GM19467 (cell line): Measurements from ENCODE around the gene NFX1.
"Not testable (repeated sequence)": the region's sequence is repeated elsewhere in the genome, so short reads cannot be mapped to it uniquely, and the experiment has no call there.

Source experiments
- ATAC-seq: cut with Tn5 transposase; IDR thresholded peaks from one replicate; pipeline ENCODE4 v1.9.1; 2021; ENCODE audit warnings: mild to moderate bottlenecking, moderate library complexity; ENCODE audit not compliant: unreplicated experiment

The NFX1 gene

GRCh38 chr9:33306037-33306436 is 15.7 kb downstream of the NFX1 start:
- ATAC-seq = no peak

GRCh38 chr9:33307067-33307466 is 16.8 kb downstream of the NFX1 start:
- ATAC-seq = no peak

GRCh38 chr9:33309903-33310302 is 19.6 kb downstream of the NFX1 start:
- no peak for ATAC-seq

GRCh38 chr9:33310748-33311147 is 20.4 kb downstream of the NFX1 start:
- no peak for ATAC-seq

GRCh38 chr9:33311953-33312352 is 21.6 kb downstream of the NFX1 start:
- no peak for ATAC-seq

GRCh38 chr9:33315371-33315770 is 25.1 kb downstream of the NFX1 start:
- ATAC-seq = no peak

GRCh38 chr9:33317136-33317535 is 26.8 kb downstream of the NFX1 start:
- not testable (repeated sequence) for ATAC-seq

- ATAC-seq = no peak
These were observed 27.9 kb downstream of the NFX1 start for GRCh38 chr9:33318225-33318624.

- no peak for ATAC-seq
These were observed 28.5 kb downstream of the NFX1 start for GRCh38 chr9:33318781-33319180.

- no peak for ATAC-seq
These were observed 29.9 kb downstream of the NFX1 start for GRCh38 chr9:33320230-33320567.

GRCh38 chr9:33320568-33321261 is 30.4 kb downstream of the NFX1 start:
- no peak for ATAC-seq

GRCh38 chr9:33329117-33329563 is 38.8 kb downstream of the NFX1 start:
- no peak for ATAC-seq

GRCh38 chr9:33329979-33330378 is 39.7 kb downstream of the NFX1 start:
- ATAC-seq = no peak

- no peak for ATAC-seq
These were observed 41.1 kb downstream of the NFX1 start for GRCh38 chr9:33331377-33331891.

GRCh38 chr9:33332011-33332410 is 41.7 kb downstream of the NFX1 start:
- no peak for ATAC-seq

- not testable (repeated sequence) for ATAC-seq
These were observed 42.6 kb downstream of the NFX1 start for GRCh38 chr9:33332956-33333355.

- no peak for ATAC-seq
These were observed 49.9 kb downstream of the NFX1 start for GRCh38 chr9:33340186-33340585.

GRCh38 chr9:33341182-33341581 is 50.9 kb downstream of the NFX1 start:
- no peak for ATAC-seq

- ATAC-seq = no peak
These were observed 53.8 kb downstream of the NFX1 start for GRCh38 chr9:33344145-33344544.

- ATAC-seq = no peak
These were observed 56.2 kb downstream of the NFX1 start for GRCh38 chr9:33346564-33346963.

GRCh38 chr9:33348998-33349397 is 58.7 kb downstream of the NFX1 start:
- no peak for ATAC-seq

- no peak for ATAC-seq
These were observed 59.4 kb downstream of the NFX1 start for GRCh38 chr9:33349743-33350142.

GRCh38 chr9:33350310-33350709 is 60.0 kb downstream of the NFX1 start:
- no peak for ATAC-seq
